K562 (cell line): Measurements from ENCODE around the gene GHRH. TPM values are rescaled to one million over a fixed set of nuclear protein-coding genes. Genes with fewer than 3 reads are reported as not detected.

Experiments
- ATAC-seq: fragments of 200-7000 bp; cut with Tn5 transposase; 3 replicates; pipeline ENCODE4 v1.9.1; 2020; ENCODE audit warnings: moderate library complexity
- BruUV-seq: library from RNA; stranded (reverse); fragments of 400-500 nt; replicated peaks from 2 replicates; lab custom pipeline; 2021; lab: Mats Ljungman, UMichigan
- CTCF ChIA-PET: fragments of 300-600 bp; formaldehyde crosslinking; extraction: SDS; loops from one replicate; lab custom pipeline; 2021; ENCODE audit warnings: low intra/inter-chr PET ratio; lab: Yijun Ruan, JAX
- POLR2A ChIA-PET: fragments of 300-600, 350-650 bp; sonication (Branson Sonifier 250); formaldehyde crosslinking; extraction: SDS; loops from one replicate; lab custom pipeline; 2021; ENCODE audit warnings: antibody characterized with exemption, inconsistent platforms; lab: Yijun Ruan, JAX
- DNase-seq, 4 experiments: peaks; one replicate each; pipeline versions ENCODE4 v3.0.0 to v3.0.0-alpha.2; 2011 to 2018; ENCODE audit warnings: low spot score in 3 of 4, mixed read lengths in 3 of 4; ENCODE audit errors: extremely low read depth in 1 of 4
- FAIRE-seq: peaks from 2 replicates; lab custom pipeline; 2011; peaks lifted over from hg19 to GRCh38; lab: Jason Lieb, UNC
- H2AFZ ChIP-seq: 2 replicates; pipeline ENCODE4 v1.6.0; 2011; ENCODE audit warnings: low read depth, low read length, control low read depth, inconsistent platforms
- H3K27ac ChIP-seq: fragments of 200-600 bp; 3 replicates; pipeline ENCODE4 v1.8.0; 2011; ENCODE audit warnings: low read depth, mild to moderate bottlenecking, control low read depth, inconsistent platforms, low read length, moderate library complexity, mixed read lengths; ENCODE audit errors: extremely low read depth
- H3K27me3 ChIP-seq, 2 experiments: fragments of 300-600 bp in 1 of 2; 2 replicates in 1 of 2; 3 replicates in 1 of 2; pipeline versions ENCODE4 v1.6.0 to v1.8.0; 2011; ENCODE audit warnings: inconsistent platforms in 2 of 2, low read length in 2 of 2, mild to moderate bottlenecking in 1 of 2, mixed read lengths in 1 of 2, moderate library complexity in 1 of 2; ENCODE audit not compliant: control insufficient read depth in 2 of 2, insufficient read depth in 2 of 2
- H3K36me3 ChIP-seq: fragments of 300-600 bp; 3 replicates; pipeline ENCODE4 v1.8.0; 2011; ENCODE audit warnings: mild to moderate bottlenecking, low read length, inconsistent platforms; ENCODE audit not compliant: control insufficient read depth, insufficient read depth
- H3K4me1 ChIP-seq, 2 experiments: fragments of 200-600 bp in 1 of 2; replicated peaks in 1 of 2; 2 replicates in 1 of 2; 3 replicates in 1 of 2; pipeline versions ENCODE4 v1.5.1 to v1.8.0; 2011; ENCODE audit warnings: inconsistent platforms in 2 of 2, low read length in 2 of 2, mild to moderate bottlenecking in 1 of 2, mixed read lengths in 1 of 2, moderate library complexity in 1 of 2; ENCODE audit not compliant: control insufficient read depth in 2 of 2, insufficient read depth in 2 of 2
- H3K4me2 ChIP-seq: 2 replicates; pipeline ENCODE4 v1.6.1; 2011; ENCODE audit warnings: low read length, control low read depth, inconsistent platforms, mixed read lengths; ENCODE audit not compliant: insufficient read depth
- H3K4me3 ChIP-seq: fragments of 200-600 bp; sonication (generic), shearing (Covaris generic); 2 replicates; pipeline ENCODE4 v1.5.1; 2016; ENCODE audit warnings: control low read depth, inconsistent platforms
- H3K79me2 ChIP-seq: fragments of 200-600 bp; 3 replicates; pipeline ENCODE4 v1.8.0; 2011; ENCODE audit warnings: low read length, inconsistent platforms; ENCODE audit not compliant: control insufficient read depth, insufficient read depth
- H3K9ac ChIP-seq, 2 experiments: 2 replicates each; pipeline versions ENCODE4 v1.6.0 to v1.6.1; 2011; ENCODE audit warnings: low read depth in 2 of 2, low read length in 2 of 2, control low read depth in 1 of 2, inconsistent platforms in 1 of 2, mild to moderate bottlenecking in 1 of 2, mixed read lengths in 1 of 2; ENCODE audit not compliant: insufficient read depth in 1 of 2
- H3K9me1 ChIP-seq: one replicate; pipeline ENCODE4 v1.6.0; 2011; ENCODE audit warnings: inconsistent platforms, mild to moderate bottlenecking, low read length, moderate library complexity; ENCODE audit not compliant: control insufficient read depth, insufficient read depth
- H3K9me3 ChIP-seq: replicated peaks from 2 replicates; pipeline ENCODE4 v1.5.1; 2011; ENCODE audit warnings: low read depth, low read length, inconsistent platforms; ENCODE audit not compliant: control insufficient read depth, insufficient read depth
- H4K20me1 ChIP-seq: replicated peaks from 2 replicates; pipeline ENCODE4 v1.6.1; 2011; ENCODE audit warnings: low read length, inconsistent platforms, mixed read lengths; ENCODE audit not compliant: control insufficient read depth, insufficient read depth
- E2F3 ChIP-seq: fragments of 250-450 bp; sonication (Bioruptor Pico); IDR thresholded peaks from 2 replicates; pipeline ENCODE4 v1.4.0; 2020; ENCODE audit warnings: mild to moderate bottlenecking
- FOXA3 ChIP-seq, 2 experiments: fragments of 450-650 bp in 1 of 2; sonication (generic) in 1 of 2; formaldehyde crosslinking; IDR thresholded peaks in 1 of 2; conservative IDR thresholded peaks in 1 of 2; 2 replicates each; pipeline versions ENCODE4 v1.4.0 to v1.8.0; 2020 to 2022; ENCODE audit warnings: mild to moderate bottlenecking in 2 of 2, missing genetic modification reagents in 1 of 2
- GABPA ChIP-seq: fragments of 200-800 bp; sonication (Bioruptor generic); conservative IDR thresholded peaks from 2 replicates; pipeline ENCODE4 v1.6.1; 2016; ENCODE audit warnings: low read depth, missing genetic modification characterization, missing compliant biosample characterization
- RAD21 ChIP-seq, 2 experiments: fragments of 250-450 bp in 1 of 2; fragments of 450-650 bp in 1 of 2; sonication (Bioruptor Pico) in 1 of 2; formaldehyde crosslinking in 1 of 2; IDR thresholded peaks in 1 of 2; conservative IDR thresholded peaks in 1 of 2; 2 replicates each; pipeline versions ENCODE4 v1.4.0 to v1.8.0; 2020 to 2022; ENCODE audit warnings: mild to moderate bottlenecking in 2 of 2, moderate library complexity in 1 of 2
- TCFL5 ChIP-seq: fragments of 250-450 bp; sonication (Bioruptor Pico); conservative IDR thresholded peaks from 2 replicates; pipeline ENCODE4 v1.6.1; 2021; ENCODE audit warnings: mild to moderate bottlenecking, moderate library complexity, matching md5 sums
- XRCC3 ChIP-seq: fragments of 450-650 bp; IDR thresholded peaks from 2 replicates; pipeline ENCODE4 v1.6.1; 2017; ENCODE audit warnings: mild to moderate bottlenecking, moderate library complexity
- ZNF764 ChIP-seq: fragments of 250-450 bp; sonication (Bioruptor Pico); IDR thresholded peaks from 2 replicates; pipeline ENCODE4 v1.4.0; 2020; ENCODE audit warnings: low read depth, mild to moderate bottlenecking, moderate library complexity
- WGBS: fragments of 100-300 bp; shearing (Covaris generic); methylation state at CpG from one replicate; pipeline ENCODE4 v1.1.6; 2016; ENCODE audit warnings: low coverage, mixed read lengths; ENCODE audit not compliant: insufficient coverage; ENCODE audit errors: missing lambda C conversion rate; 5-methylcytosine and 5-hydroxymethylcytosine counted together
- in situ Hi-C: fragments of 300-500 bp; cut with MboI; formaldehyde crosslinking; loops from 4 replicates; pipeline ENCODE4 v1.15.0; 2018; ENCODE audit warnings: inconsistent platforms, mixed read lengths
- intact Hi-C: fragments of 100-400 bp; cut with micrococcal nuclease; formaldehyde crosslinking; loops from 2 replicates; pipeline ENCODE4 v1.14.2; 2022
- polyA plus RNA-seq, 8 experiments: library from polyadenylated mRNA; depleted of rRNA in 4 of 8; stranded (reverse) in 5 of 8; unstranded in 3 of 8; fragments of >200 nt; fragmentation: Nextera tagmentation in 2 of 8; fragmentation: Illumina TruSeq in 1 of 8; extraction: Ambion mirVana in 2 of 8; extraction: Trizol in 1 of 8; gene quantifications; 2 replicates each; pipeline versions ENCODE4 v1.2.1 to v1.2.3, GENCODE V29; 2011 to 2014; ENCODE audit warnings: inconsistent platforms in 1 of 8, missing spikeins in 1 of 8
- total RNA-seq, 7 experiments: library from RNA; depleted of rRNA in 6 of 7; stranded (reverse); fragments of >200 nt in 6 of 7; fragmentation: Illumina TruSeq in 2 of 7; extraction: Trizol in 2 of 7; gene quantifications; 2 replicates each; pipeline versions ENCODE4 v1.2.1 to v1.2.3, GENCODE V29; 2011 to 2021; ENCODE audit warnings: low replicate concordance in 1 of 7
- TF ChIP-seq, protein P1 (sequence below), 3 experiments: IDR thresholded peaks in 2 of 3; conservative IDR thresholded peaks in 1 of 3; 2 replicates each; pipeline ENCODE4 v1.5.1; 2011 to 2012; ENCODE audit warnings: low read length in 3 of 3, mild to moderate bottlenecking in 3 of 3, control low read depth in 2 of 3, improper control_type of control experiment in 1 of 3, inconsistent platforms in 1 of 3, low read depth in 1 of 3, mixed read lengths in 1 of 3, moderate library complexity in 1 of 3; ENCODE audit not compliant: insufficient read depth in 2 of 3

GHRH gene
- total and polyA plus RNA-seq, 9 of the 15 experiments (the other 6 are each of a cell fraction or from before 2014, with no cell fraction given), result not detected

DNA sequence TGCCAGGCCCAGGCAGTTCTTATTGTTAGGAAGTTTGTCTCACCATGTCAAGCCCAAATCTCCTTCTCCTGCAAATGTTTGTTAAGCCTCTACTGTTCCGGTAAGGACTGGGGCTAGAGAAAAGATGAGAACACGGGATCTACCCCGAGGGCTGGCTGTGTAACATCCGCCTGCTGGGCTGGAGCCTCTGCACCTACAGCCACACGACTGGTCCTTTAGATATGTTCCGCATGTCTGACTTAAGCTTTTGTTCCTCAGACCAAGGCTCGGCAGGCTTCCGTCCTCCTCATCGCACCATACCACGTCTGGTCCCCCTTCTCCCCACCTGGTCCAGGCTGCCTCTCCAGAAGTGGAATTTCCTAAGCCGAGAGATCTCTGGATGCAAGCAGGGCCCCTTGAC is 2.6 kb downstream of the GHRH start:
- Histone ChIP-seq H3K27ac (no peak overlapping the region), H4K20me1 (peaks cover 7% of the 10 kb centered on the region; the same call in 1 of the 2 replicates), H3K79me2 (no peaks in the 10 kb centered on the region), H3K4me2 (no peak overlapping the region), H3K9me1 (no peaks in the 10 kb centered on the region), H3K4me1 (peaks cover 0 to 11% of the 10 kb centered on the region in 2 experiments; a peak in 1 of 5 replicates), H3K4me3 (no peak overlapping the region), H3K9me3 (no peaks in the 10 kb centered on the region), H2AFZ (peak overlapping the region; percentile 36; the same call in 1 of the 2 replicates), H3K36me3 (no peaks in the 10 kb centered on the region), H3K27me3 (peaks cover 27 to 71% of the 10 kb centered on the region in 2 experiments), H3K9ac (no peak overlapping the region)
- peak; percentile 44; the same call in 2 of the 3 replicates for ATAC-seq
- no TSS peak for BruUV-seq
- 10% methylated on average over 11 of the region's 11 CpGs for WGBS
- intact Hi-C loops (no loop called here), in situ Hi-C loops (loop anchor here (10.0 kb wide), 1 partner anchor 276 kb away; no protein-coding TSS in a partner anchor)
- no peak for FAIRE-seq
- no peak for DNase-seq
- ChIA-PET POLR2A (interaction anchor here (0.7 to 1.1 kb wide), 3 partner anchors 9 to 1169 kb away, joined by 3 to 5 read pairs (median 4); no protein-coding TSS in a partner anchor), CTCF (no interaction called here)
- TF ChIP-seq GABPA (no peak), E2F3 (CRISPR knock-in tag) (no peak), TCFL5 (no peak), XRCC3 (no peak)

DNA sequence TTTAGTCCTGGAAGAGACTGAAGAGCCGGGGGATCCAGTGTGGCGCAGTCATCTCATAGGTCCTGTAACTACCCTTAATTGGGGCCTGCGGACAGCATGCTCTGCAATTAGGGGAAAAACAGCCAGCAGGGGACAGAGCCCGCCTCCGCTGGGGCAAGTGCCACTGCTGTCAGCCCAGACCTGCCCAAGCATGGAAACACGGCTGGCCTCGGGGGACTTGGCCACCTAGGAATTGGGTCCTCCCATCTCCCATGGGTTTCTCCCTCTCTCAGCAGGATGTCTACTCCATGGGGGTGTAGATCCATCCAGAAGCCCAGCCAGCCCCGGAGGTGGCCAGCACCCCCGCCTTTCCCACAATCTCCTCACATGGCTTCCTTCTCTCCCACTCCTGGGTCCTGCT is 3.6 kb downstream of the GHRH start:
- Histone ChIP-seq H3K79me2 (no peaks in the 10 kb centered on the region), H3K9me1 (no peaks in the 10 kb centered on the region), H3K36me3 (no peaks in the 10 kb centered on the region), H3K4me2 (no peak overlapping the region), H3K4me3 (no peak overlapping the region), H3K9ac (peak overlapping the region in 1 of 2 experiments; percentile 63; a peak in 1 of 4 replicates), H2AFZ (peak overlapping the region; percentile 1; the same call in 1 of the 2 replicates), H3K9me3 (no peaks in the 10 kb centered on the region), H3K27me3 (peaks cover 32 to 73% of the 10 kb centered on the region in 2 experiments), H3K4me1 (peaks cover 0 to 11% of the 10 kb centered on the region in 2 experiments; a peak in 2 of 5 replicates), H4K20me1 (peaks cover 7% of the 10 kb centered on the region; the same call in 1 of the 2 replicates), H3K27ac (no peak overlapping the region)
- DNase-seq (no peak), ATAC-seq (peak; percentile 54), FAIRE-seq (no peak)
- no TSS peak for BruUV-seq
- in situ Hi-C loops, result loop anchor here (10.0 kb wide), 1 partner anchor 277 kb away; no protein-coding TSS in a partner anchor
- intact Hi-C loops, result no loop called here
- WGBS, result 12% methylated on average over 9 of the region's 9 CpGs
- POLR2A ChIA-PET, result no interaction called here
- 0 out of 4 replicates have a peak, but pooled peaks of 1 of the 2 experiments have one; percentile 17 for TF ChIP-seq RAD21 (CRISPR knock-in tag; conservative IDR thresholded peaks at IDR 0.05 in 1 of 2, IDR thresholded peaks at IDR 0.05 in 1 of 2)
- TF ChIP-seq FOXA3 (CRISPR knock-in tag; conservative IDR thresholded peaks at IDR 0.05 in 1 of 2, IDR thresholded peaks at IDR 0.05 in 1 of 2), result no peak
- no peak for TF ChIP-seq ZNF764 (CRISPR knock-in tag)
- TF ChIP-seq, protein P1, sequence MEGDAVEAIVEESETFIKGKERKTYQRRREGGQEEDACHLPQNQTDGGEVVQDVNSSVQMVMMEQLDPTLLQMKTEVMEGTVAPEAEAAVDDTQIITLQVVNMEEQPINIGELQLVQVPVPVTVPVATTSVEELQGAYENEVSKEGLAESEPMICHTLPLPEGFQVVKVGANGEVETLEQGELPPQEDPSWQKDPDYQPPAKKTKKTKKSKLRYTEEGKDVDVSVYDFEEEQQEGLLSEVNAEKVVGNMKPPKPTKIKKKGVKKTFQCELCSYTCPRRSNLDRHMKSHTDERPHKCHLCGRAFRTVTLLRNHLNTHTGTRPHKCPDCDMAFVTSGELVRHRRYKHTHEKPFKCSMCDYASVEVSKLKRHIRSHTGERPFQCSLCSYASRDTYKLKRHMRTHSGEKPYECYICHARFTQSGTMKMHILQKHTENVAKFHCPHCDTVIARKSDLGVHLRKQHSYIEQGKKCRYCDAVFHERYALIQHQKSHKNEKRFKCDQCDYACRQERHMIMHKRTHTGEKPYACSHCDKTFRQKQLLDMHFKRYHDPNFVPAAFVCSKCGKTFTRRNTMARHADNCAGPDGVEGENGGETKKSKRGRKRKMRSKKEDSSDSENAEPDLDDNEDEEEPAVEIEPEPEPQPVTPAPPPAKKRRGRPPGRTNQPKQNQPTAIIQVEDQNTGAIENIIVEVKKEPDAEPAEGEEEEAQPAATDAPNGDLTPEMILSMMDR (IDR thresholded peaks at IDR 0.05 in 2 of 3, conservative IDR thresholded peaks at IDR 0.05 in 1 of 3; ENCODE audit: insufficient read depth in 2 of 3, low read depth in 1 of 3, low read length in 3 of 3), result peak; percentile 20 to 30 (median 29); a peak in 2 of 6 replicates
- CTCF ChIA-PET, result no interaction called here
